CD4-positive, alpha-beta T cell (primary cell): ENCODE measurements around the gene SRP19. TPM values are rescaled to one million over a fixed set of nuclear protein-coding genes. Genes with fewer than 3 reads are reported as not detected.

Experiments
- ATAC-seq: fragments of 200-7000 bp; cut with Tn5 transposase; one replicate; pipeline ENCODE4 v1.10.0; 2022; ENCODE audit warnings: mild to moderate bottlenecking; ENCODE audit not compliant: poor library complexity
- CTCF ChIA-PET: fragments of 350-600 bp; sonication (Branson Sonifier 250); formaldehyde crosslinking; loops from one replicate; lab custom pipeline; 2021; ENCODE audit warnings: antibody characterized with exemption, inconsistent platforms; lab: Charles Lee
- POLR2A ChIA-PET: fragments of 350-600 bp; sonication (Branson Sonifier 250); formaldehyde crosslinking; loops from one replicate; lab custom pipeline; 2021; ENCODE audit warnings: antibody characterized with exemption, inconsistent platforms; lab: Charles Lee
- DNase-seq, 14 experiments: peaks; one replicate each; pipeline ENCODE4 v3.0.0-alpha.2; 2013 to 2020; ENCODE audit warnings: mixed read lengths in 2 of 14
- H3K27ac ChIP-seq, 2 donors: one replicate each; pipeline versions ENCODE4 v1.5.1 to v1.7.0; 2013; ENCODE audit warnings: low read length in 2 of 2, low read depth in 1 of 2, mild to moderate bottlenecking in 1 of 2
- H3K27me3 ChIP-seq, 2 experiments: 1 replicate in 1 of 2; 2 replicates in 1 of 2; pipeline versions ENCODE4 v1.6.1 to v1.7.0; 2013; ENCODE audit warnings: low read length in 2 of 2, control low read depth in 1 of 2, mild to moderate bottlenecking in 1 of 2, moderate library complexity in 1 of 2; ENCODE audit not compliant: insufficient read depth in 2 of 2, control insufficient read depth in 1 of 2
- H3K36me3 ChIP-seq: one replicate; pipeline ENCODE4 v1.6.1; 2013; ENCODE audit warnings: low read length, control low read depth; ENCODE audit not compliant: insufficient read depth
- H3K4me1 ChIP-seq: one replicate; pipeline ENCODE4 v1.6.1; 2013; ENCODE audit warnings: low read length, control low read depth; ENCODE audit not compliant: insufficient read depth
- H3K4me3 ChIP-seq: one replicate; pipeline ENCODE4 v1.5.1; 2013; ENCODE audit warnings: mild to moderate bottlenecking, low read length, moderate library complexity
- H3K9me3 ChIP-seq, 2 experiments: 1 replicate in 1 of 2; 2 replicates in 1 of 2; pipeline versions ENCODE4 v1.6.1 to v1.7.0; 2013; ENCODE audit warnings: low read length in 2 of 2, mild to moderate bottlenecking in 2 of 2, control low read depth in 1 of 2, moderate library complexity in 1 of 2; ENCODE audit not compliant: control insufficient read depth in 1 of 2, insufficient read depth in 1 of 2
- H3K27ac Mint-ChIP-seq: one replicate; pipeline ENCODE4 v1.8.0; 2020; ENCODE audit warnings: mixed read lengths
- H3K27me3 Mint-ChIP-seq: one replicate; pipeline ENCODE4 v1.8.0; 2021; ENCODE audit warnings: mixed read lengths
- H3K36me3 Mint-ChIP-seq: one replicate; pipeline ENCODE4 v1.8.0; 2021; ENCODE audit warnings: low read depth, mixed read lengths
- H3K4me1 Mint-ChIP-seq: one replicate; pipeline ENCODE4 v1.8.0; 2021; ENCODE audit warnings: low read depth, mixed read lengths
- H3K4me3 Mint-ChIP-seq: one replicate; pipeline ENCODE4 v1.8.0; 2020; ENCODE audit warnings: mild to moderate bottlenecking, mixed read lengths
- H3K9me3 Mint-ChIP-seq: one replicate; pipeline ENCODE4 v1.8.0; 2020; ENCODE audit warnings: mixed read lengths
- CTCF ChIP-seq: fragments of 200-600 bp; IDR thresholded peaks from one replicate; pipeline ENCODE4 v1.8.0; 2022; ENCODE audit warnings: antibody characterized with exemption, mild to moderate bottlenecking
- intact Hi-C, 2 experiments: fragments of 100-400 bp; cut with DNase I in 1 of 2; cut with micrococcal nuclease in 1 of 2; formaldehyde crosslinking; loops; one replicate each; pipeline versions ENCODE4 v1.15.1 to v1.9.0; 2023 to 2025; cut with DNase I, micrococcal nuclease
- total RNA-seq, 174 experiments: library from RNA in 2 of 174; stranded (reverse) in 2 of 174; gene quantifications; one replicate each; pipeline ENCODE4 v1.2.3 and lab custom pipeline; 2021 to 2026

Gene SRP19
- total RNA-seq, 2 experiments from 2014 or later: 40.2 to 40.8 TPM

- ChIA-PET CTCF (no interaction called here), POLR2A (interaction anchor here (1.2 kb wide), 1 partner anchor 42 kb away, joined by 3 read pairs; no protein-coding TSS in a partner anchor)
- TF ChIP-seq CTCF: no peak
- no peak overlapping the region for H3K4me3 ChIP-seq
- Mint-ChIP-seq H3K36me3 (peaks cover 62% of the 10 kb centered on the region), H3K27ac (no peak overlapping the region), H3K27me3 (no peaks in the 10 kb centered on the region), H3K9me3 (no peaks in the 10 kb centered on the region), H3K4me1 (peaks cover 78% of the 10 kb centered on the region), H3K4me3 (peak overlapping the region; percentile 55)
- peaks cover 29% of the 10 kb centered on the region for H3K36me3 ChIP-seq
- no peak overlapping the region for H3K27ac ChIP-seq
- intact Hi-C loops: loop anchor here in 1 of 2 experiments (5.0 kb wide), 1 partner anchor 36 kb away; no protein-coding TSS in a partner anchor
- ATAC-seq: no peak
- peaks cover 49% of the 10 kb centered on the region for H3K4me1 ChIP-seq
- DNase-seq: no peak
- no peaks in the 10 kb centered on the region for H3K27me3 ChIP-seq
- H3K9me3 ChIP-seq: no peaks in the 10 kb centered on the region
These were observed 57.0 kb downstream of the SRP19 start for GRCh38 chr5:112918136-112918535.

DNA sequence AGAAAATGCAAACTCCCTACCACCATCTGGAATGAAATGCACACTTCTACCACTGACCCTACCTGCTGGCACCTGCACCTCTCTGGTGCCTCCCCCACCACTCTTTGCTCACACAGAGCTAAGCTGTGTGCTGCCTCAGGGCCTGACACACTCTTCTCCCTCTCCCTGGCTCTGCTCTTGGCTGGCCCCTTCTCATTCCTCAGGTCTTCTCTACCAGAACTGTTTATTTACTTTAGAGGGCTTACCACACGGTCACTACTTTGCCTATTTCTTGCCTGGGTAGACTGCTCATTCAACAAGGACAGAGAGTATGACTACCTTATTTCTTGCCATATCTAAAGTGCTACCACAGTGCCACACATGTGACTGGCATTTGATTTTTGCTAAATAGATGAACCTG, 57.6 kb downstream of the SRP19 start:
- ATAC-seq (no peak), DNase-seq (no peak)
- Histone ChIP-seq H3K27ac (no peak overlapping the region), H3K27me3 (no peaks in the 10 kb centered on the region), H3K4me1 (peaks cover 53% of the 10 kb centered on the region), H3K9me3 (no peaks in the 10 kb centered on the region), H3K36me3 (peaks cover 26% of the 10 kb centered on the region), H3K4me3 (no peak overlapping the region)
- Mint-ChIP-seq H3K9me3 (no peaks in the 10 kb centered on the region), H3K27ac (no peak overlapping the region), H3K4me3 (peak overlapping the region; percentile 90), H3K36me3 (peaks cover 59% of the 10 kb centered on the region), H3K27me3 (no peaks in the 10 kb centered on the region), H3K4me1 (peaks cover 82% of the 10 kb centered on the region)
- CTCF ChIA-PET: interaction anchor here (1.2 kb wide), 1 partner anchor 70 kb away, joined by 7 read pairs; no protein-coding TSS in a partner anchor
- POLR2A ChIA-PET: interaction anchor here (1.2 kb wide), 1 partner anchor 41 kb away, joined by 3 read pairs; no protein-coding TSS in a partner anchor
- intact Hi-C loops: loop anchor here in 1 of 2 experiments (5.0 kb wide), 1 partner anchor 36 kb away; no protein-coding TSS in a partner anchor
- TF ChIP-seq CTCF: no peak

Other genes with a start within 250 kb of the SRP19 start
- 10 to 100 TPM; 21.8 to 22.8 TPM for gene APC, start 123.4 kb upstream of the SRP19 start, total RNA-seq
- 10 to 100 TPM; 25.3 to 26.6 TPM for gene REEP5, start 60.9 kb downstream of the SRP19 start, total RNA-seq
- 10 to 100 TPM; 86.3 to 87.1 TPM for gene DCP2, start 115.5 kb downstream of the SRP19 start, total RNA-seq